NCI-H1436 (cell line): Measurements from ENCODE around the gene TMEM108.

ENCODE experiments used
- DNase-seq: peaks from one replicate; lab custom pipeline; 2025; lab: John Stamatoyannopoulos, UW

TMEM108 gene

DNA sequence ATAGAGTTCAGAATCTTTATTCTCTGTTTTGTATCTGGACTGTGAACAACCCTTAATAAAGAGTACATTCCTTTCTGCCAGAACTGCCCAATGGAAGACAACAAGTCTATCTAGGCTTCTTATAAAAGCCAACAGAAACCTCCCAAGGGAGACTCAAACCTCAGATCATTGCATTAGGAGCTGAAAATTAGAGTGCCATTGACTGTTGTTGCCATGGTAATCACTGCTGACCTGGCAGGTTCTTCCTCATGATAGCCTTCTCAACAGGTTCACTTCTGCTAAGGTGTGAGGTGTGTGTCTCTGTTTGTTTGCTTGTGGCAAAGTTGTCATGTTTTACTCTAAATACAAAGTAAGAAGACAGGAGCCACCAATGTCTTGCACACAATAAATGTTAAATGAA, 79.2 kb downstream of the TMEM108 start:
- DNase-seq, result peak; percentile 89

DNA sequence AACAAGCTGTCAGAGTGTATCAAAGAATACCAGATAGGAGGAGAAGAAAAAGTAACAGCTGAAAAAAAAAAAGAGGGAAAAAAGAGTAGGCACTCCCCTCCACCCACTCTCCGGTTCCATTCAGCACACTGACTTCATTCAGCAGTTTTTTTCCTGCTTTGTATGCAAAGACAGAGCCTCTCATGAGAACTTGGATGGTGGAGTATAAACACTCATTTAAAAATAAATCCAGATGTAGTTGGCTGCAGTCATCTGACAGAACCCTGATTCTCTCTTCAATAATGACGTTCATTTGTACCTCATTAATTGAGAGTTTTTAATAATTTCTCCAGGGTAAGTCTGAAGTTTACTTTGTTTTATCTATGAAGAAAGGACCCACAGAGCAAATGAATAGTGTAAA, 81.0 kb downstream of the TMEM108 start:
- DNase-seq, result no peak

DNA sequence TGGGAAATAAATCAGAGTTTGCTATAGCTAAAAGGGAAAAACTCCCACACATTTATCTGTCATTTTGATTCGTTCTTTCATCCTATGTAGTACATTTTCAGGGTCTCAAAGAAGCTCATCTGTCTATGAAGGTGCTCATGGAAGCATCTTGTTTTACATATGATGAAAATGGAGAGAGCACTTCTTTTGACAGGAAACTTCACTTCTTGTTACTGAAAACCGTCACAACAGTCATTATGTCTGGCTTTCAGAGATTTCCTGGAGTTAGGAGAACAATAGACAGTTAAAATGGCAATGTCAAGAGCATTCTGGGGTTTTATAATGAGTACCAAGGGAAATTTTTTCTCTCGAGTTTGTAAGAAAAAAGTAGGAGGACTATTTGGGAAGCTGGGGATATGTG, 83.3 kb downstream of the TMEM108 start:
- DNase-seq, result no peak

DNA sequence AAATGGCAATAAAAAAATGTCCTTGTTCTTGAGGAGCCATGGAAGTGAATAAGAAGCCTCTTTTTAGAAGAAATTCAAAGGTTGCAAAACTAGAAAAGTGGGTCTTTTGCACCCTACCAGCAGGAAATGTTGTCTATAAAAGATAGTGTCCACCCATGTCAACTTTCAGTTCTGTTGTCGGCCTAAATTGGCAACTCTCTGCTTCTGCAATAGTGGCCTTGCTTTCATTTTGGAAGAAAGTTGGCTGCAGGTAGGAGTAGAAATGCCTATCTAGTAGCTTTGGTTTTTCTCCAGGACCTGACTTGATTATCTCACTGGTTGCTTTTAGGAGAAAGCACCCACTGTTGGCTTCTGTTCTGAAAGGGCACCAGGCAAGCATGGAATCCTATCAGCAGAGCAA, 85.4 kb downstream of the TMEM108 start:
- no peak for DNase-seq

DNA sequence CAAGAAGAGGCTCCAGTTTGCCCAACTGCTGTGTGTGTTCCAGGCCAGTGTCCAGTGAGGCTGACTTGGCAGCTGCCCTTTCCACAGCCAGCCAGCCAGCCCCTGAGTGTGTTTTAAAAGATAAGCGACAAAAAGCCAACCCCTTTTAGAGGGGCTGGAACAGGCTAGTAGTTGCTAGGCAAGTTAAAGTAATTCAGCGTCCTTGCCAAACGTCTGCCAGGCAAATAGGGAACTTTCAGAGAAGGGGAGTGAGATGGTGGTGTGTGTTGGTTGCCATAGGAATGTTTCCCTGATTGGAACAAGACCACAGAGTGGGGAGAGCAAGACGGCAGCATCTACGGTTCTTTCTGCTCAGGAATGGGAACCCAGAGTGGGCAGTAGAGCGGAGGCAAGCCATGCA, 86.3 kb downstream of the TMEM108 start:
- DNase-seq, result no peak

DNA sequence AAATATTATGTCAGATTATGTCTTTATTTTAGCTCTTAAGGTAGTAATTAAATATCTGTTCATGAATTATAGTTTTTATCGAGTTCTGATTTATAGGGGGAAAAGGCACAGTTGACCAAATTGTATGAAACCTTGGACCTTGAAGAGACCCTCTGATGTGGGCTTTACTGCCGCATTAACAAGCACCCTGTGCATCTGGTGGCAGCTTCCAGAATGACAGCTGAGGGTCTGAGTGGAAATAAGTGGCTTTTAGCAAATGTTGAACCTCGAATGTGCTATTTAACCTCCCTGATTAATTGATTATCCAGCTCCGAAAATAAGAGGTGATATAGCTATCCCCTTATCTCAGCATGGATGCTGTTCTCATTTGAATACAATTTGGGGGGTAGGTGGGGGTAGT, 87.0 kb downstream of the TMEM108 start:
- DNase-seq, result no peak

DNA sequence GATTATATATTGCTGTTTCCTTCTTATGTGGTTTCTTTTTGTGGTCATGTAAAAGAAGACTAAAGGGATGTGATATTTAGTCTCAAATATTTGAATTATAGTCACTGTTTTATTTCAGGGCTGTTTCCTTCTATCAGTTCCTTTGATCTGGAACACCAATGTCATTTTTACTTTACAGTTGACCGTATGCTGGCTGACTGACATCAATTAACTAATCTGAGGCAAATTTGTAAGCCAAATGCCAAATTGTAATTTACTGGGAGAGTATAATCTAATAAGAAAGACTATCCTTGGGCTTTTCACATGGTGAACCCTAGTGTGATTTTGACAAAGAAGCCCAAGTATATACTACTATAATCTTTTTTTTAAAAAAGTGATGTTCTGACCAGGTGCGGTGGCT, 87.6 kb downstream of the TMEM108 start:
- no peak for DNase-seq

DNA sequence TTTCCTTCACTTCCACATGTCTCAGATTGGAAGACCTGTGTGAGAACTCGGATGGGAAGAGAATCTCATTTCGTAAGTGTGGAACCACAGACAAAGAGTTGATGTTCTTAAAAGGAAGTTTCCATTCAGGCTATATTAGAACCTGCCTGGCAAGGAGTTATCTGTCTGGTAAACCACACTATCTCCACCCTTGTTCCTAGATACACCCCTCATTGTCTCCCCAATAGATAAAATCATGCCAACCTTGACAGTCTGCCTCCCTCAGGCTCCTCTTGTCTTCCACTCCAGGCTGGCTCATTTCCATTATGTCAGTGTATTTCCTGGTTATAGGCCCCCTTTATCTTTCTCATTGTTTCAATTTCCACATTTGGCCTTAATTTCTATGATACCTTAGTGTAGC, 89.2 kb downstream of the TMEM108 start:
- no peak for DNase-seq

DNA sequence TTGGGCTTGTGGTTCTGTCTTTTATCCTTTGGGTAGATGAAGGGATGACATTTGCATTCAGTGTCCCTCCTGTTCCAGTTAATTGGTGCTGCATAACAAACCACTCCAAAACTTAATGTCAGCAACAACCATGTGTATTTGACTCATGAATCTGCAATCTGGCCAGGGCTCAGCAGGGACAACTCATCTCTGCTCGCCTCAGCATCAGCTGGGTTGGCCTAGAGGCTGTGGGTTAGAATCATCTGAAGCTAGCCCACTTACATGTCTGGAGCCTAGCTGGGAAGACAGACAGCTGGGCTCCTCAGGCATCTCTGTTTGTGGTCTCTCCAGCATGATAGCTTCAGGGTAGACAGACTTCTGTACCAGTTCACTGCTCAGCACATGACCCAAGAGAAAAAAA, 92.0 kb downstream of the TMEM108 start:
- peak; percentile 36 for DNase-seq

DNA sequence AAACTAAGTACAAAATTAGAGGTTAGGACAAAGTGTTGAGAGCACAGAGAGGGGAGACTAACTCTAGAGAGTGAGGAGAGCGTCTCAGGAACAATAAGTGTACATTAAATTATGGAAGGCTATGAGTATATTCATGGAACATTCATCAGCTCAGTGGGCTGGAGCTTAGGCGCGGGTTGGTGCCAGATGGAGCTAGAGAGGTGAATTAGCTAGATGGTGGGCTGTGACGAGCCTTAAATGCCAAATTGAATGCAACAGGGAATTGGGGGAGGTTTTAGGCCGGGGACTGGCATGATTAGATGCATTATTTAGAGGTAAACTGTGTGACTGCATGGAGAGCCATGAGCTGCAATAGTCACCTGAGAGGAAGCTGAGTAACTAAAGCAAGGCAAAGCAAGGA, 97.1 kb downstream of the TMEM108 start:
- DNase-seq, result peak; percentile 93

DNA sequence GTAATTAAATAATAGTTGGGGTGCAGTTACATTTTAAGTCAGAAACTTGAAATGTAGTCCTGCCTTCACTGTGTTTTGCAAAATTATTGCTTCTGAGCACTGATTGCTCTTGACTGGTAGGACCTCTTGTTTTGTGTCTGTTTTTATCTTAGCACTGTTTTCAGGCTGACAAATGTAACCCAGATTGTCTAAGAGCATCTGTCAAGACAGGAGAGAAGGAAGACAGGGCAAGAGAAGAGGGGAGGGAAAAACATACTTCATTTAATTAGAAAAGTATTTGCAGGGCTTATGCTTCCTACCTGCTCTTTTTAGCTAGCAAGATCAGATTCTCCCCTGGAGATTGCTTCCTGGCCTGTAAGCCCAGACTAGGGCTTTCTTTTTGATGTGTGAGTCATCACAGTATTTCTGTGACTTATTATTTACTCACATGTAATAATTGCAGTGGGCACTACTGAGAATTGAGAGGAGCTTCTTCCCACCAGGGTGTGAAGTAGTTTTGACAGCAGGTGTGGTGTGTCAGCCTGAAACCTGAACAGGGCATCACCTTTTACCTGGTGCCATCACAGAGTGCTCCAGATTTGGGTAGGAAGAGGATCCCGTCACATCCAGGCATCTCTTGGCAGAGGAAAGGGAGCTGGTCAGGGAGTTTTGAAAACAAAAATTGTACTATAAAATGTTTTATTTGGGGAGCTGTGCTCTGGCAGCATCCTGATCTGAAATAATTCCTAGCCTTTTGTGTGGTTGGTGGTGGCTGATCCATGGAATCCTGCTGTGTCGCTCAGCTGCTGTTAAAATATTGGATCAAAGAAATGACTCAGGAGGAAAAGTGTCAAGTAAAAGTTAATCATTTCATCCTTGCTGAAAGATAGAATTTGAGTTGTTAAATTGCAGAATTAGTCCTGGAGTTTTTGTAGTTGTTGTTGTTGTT, 98.2 kb downstream of the TMEM108 start:
- DNase-seq, result peak; percentile 75

DNA sequence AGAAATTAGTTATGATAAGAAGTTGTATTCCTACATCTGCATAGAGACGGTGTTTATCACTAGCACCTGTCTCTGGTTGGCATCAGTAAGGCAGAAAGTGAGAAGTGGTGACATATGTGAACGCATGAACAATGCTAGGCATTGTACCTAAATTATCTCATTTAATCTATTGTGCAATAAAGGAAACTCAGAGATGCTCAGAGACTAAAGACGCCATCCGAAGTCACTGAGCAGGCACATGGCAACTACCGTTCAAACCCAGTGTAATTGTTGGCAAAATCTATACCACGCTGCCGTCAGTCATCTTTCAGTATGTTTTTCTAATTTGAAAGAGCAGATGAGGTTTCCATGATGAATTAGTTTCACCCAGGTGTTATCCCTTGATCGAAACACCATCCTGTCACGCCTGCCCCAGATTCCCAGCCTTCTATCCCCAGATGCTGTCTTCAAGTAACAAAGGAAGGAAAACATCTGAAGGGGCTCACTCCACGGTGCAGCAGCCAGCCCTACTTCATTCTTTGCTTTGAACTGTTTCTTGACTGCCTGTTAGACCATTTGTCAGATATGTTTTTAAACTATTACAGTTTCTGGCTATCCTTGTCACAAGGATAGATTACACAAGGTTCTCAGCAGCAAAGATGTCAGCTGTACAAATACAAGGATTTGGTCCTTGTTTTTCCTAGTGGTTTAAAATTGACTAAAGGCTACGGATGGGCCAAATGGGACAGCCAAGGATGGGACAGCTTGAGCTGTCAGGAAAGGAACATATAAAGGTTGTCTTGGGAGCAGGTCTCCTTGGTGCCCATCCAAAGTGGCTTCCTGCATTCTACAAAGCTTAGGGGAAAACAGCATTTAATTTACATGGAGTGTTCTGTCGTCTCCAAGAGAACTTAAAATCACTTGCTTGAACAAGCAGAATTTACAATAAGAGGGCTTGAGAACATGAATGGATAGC, 99.1 kb downstream of the TMEM108 start:
- peak; percentile 43 for DNase-seq

DNA sequence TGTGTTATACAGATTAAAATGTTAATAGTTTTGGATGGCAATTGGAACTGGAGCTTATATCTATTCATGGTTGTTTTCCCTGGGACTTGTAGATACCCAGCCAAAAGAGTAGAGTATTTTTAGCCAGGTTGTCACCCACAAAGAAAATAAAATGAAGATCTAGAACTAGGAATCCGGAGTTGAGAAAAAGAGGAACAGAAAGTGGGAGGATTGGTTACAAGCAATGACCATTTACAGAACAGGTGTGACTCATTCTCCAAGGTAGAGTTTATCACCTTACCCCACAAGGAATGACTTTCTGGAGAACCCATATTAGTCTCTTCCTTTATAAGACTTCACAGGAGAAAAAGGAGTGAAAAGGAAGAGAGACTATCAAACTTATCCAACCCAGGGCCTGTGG, 99.8 kb downstream of the TMEM108 start:
- no peak for DNase-seq

DNA sequence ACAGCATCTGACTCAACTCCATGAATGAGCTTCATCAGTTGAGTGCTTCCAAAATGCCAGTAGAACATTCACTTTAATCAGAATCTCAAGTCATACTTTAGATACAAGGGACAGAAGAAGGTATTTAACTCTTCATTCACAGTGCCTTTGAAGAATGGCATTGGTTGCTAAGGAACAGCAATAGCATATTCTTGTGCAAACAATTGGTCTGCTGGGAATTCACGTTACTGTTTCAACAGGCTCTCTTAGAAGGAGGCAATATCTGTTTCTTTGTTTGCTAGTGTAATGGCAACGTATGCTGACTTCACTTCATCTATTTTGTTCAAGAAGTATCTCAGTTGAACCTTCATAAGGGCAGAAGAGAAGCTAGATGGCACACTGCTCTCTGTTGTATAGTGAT, 113.9 kb downstream of the TMEM108 start:
- DNase-seq, result peak; percentile 99

DNA sequence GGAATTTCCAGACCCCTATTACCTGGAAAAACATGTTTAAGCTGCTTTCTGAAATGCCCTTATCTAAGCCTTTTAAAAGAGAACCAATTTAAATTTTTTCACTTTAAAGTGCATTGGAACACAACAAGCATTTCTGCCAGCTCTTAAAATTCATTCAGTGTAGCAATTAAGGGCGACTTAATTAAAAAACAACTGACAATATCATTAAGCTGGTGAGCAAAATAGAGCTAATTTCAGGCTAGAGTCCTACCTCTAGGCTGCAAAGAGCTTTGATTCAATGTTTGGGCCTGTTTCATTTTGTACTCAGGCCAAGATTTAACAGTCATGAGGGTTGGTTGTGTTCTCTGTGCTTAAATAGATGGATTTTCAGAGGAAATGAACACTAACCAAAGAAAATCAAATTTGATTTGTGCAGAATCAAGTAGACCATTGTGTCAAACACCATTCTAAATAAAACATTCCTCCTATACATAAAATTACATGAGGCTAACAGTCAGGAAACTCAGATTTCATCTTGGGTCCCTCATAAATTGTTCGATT, 114.6 kb downstream of the TMEM108 start:
- peak; percentile 41 for DNase-seq

DNA sequence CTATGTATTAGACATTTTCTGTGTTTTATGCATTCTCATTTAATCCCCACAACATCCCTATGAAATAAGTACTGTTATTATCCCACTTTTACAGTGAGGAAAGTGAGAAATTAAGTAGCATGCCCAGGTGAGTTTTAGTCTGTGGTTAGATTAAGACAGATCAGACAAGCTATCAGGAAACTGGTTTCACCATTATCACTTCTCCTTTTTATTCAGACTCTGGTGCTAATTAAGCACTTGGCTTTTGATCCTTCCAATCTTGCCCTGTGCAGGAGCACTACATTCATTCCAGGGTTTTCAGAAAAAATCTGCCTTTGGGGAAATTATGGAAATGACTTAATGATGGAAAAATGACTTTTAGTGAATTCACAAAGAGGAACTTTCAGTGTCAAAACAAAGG, 115.2 kb downstream of the TMEM108 start:
- DNase-seq, result no peak

DNA sequence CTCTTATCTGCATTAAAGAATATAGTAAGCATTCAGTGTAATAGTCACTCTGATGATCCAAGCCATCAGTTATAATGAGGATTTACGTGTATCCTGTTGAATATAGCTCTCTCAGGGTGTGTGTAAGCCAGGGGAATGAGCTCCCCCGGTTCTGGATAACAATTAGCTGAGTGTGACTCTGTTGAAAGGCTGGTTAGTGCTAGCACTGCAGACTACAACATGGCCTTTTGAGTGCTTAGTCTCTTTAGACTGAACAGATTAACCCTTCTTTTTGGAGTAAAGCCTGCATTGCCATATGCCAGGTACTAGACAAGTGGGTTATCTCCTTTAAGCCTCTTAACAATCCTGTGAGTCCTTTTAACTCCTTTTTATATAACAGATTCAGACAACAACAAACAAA, 119.5 kb downstream of the TMEM108 start:
- DNase-seq, result no peak

DNA sequence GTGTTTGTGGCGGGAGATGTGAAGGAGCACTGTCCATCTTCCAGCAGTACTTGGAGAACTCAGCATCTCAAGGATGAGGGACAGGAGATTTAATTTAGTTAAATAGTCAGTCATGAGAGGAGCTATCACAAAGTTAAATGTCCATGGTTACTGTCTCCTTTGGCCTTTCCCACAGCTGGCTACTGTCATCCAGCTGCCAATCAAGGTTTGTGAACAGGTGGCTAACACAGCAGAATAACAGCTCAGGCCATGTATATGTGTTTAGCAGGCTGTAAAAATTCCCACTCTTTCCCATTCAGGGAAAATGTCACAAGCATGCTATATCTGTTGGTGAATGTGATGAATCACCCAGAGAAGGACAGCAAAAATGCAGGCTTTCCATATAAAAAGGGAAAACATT, 120.5 kb downstream of the TMEM108 start:
- DNase-seq, result no peak

DNA sequence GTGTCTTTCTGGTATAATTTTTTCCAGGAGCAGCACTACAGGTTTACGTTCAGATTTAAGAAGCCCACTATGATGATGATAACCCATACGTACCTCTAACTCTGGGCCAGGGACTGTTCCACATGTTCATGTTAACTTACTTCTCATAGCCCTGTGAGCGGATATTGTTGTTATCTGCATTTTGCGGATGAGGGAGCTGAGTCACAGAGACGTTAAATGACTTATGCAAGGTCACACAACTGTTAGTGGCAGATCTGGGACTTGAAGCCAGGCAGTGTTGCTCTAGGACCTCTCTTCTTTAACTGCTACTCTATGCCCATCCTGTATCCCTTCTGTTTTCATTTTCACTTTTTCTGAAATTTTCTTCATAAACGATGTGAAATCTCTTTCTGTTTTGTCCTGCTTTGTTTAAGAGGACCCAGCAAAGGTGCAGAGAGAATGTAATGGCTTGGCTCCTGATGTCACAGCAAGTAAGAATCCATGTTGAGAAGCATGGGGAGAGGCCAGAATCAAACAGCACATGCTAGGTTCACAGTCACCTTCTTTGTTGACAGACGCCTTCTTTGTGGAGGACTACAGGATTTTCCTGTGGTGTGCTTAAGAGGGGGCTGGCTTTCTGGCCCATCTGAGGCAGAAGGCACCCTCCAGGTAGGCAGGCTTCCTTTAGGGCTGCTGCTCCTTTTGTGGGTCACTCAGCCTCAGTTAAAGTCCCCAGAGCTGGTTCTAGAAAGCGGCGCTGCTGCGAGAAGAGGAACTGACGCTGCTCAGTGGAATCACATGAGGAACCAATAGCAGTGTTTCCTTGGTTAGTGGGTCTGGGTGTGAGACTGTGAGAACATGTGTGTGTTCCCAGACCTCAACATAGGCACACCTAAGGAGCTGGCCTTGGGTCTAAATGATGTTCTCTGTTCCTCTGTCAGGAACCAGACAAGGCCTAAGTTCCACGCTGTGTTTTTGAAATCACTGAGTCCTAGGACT, 121.6 kb downstream of the TMEM108 start:
- DNase-seq, result no peak

DNA sequence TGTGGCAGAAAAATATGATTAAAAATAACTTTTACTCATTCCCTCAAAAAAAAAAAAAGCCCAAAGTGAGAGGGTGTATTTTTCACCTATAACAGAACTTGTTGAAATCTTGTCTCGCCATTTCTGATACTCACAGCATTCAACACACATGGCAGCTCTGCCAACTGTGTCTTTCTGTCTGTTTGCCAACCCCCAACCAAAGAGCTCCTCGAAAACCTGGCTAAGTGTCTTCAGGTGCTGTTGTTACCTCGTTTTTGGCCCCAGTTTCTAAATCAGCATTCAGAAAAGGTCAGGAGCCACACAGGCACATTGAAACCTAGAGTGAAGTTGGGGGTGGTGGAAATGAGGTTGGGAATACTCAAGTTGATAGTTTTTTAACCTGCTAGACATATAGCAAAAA, 123.5 kb downstream of the TMEM108 start:
- DNase-seq, result no peak

DNA sequence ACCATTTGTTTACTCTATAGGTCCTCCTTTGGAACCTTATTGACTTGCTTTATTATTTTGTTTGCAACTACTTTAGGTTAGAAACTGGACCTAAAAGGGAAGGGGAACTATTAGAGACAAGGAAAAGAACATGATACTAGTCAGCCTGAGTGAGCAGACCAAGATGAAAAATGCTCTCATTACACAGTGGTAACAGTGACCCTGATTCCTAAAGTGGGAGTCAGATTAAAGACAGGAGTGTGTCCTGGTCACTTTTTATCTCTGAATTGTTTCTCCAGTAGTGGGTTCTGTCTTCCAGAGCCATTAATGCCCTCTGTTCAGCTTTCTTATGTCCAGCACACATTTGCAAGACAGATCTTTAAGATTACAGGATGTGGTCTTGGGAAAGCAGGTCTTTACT, 124.1 kb downstream of the TMEM108 start:
- no peak for DNase-seq
